ENCODE results near the gene MIGA2.
"Not testable (repeated sequence)": the region's sequence is repeated elsewhere in the genome, so short reads cannot be mapped to it uniquely, and the experiment has no call there.

MIGA2 gene

GRCh38 chr9:129035838-129036237 lies 588 bp upstream of the MIGA2 start:
- DNase-seq (ENCODE audit: low read depth, low spot score): not testable (repeated sequence)

GRCh38 chr9:129036923-129037766 lies 719 bp downstream of the MIGA2 start:
- no peak for DNase-seq (ENCODE audit: low read depth, low spot score)

- no peak for DNase-seq (ENCODE audit: low read depth, low spot score)
Observed at GRCh38 chr9:129037767-129038098, 1.3 kb downstream of the MIGA2 start.

GRCh38 chr9:129038109-129038852 lies 1.9 kb downstream of the MIGA2 start:
- DNase-seq (ENCODE audit: low read depth, low spot score): no peak

- no peak for DNase-seq (ENCODE audit: low read depth, low spot score)
Observed at GRCh38 chr9:129040113-129040643, 3.8 kb downstream of the MIGA2 start.

GRCh38 chr9:129042016-129042415 lies 5.6 kb downstream of the MIGA2 start:
- no peak for DNase-seq (ENCODE audit: low read depth, low spot score)

GRCh38 chr9:129052592-129052991 lies 16.2 kb downstream of the MIGA2 start:
- no peak for DNase-seq (ENCODE audit: low read depth, low spot score)

GRCh38 chr9:129053020-129053419 lies 16.6 kb downstream of the MIGA2 start:
- no peak for DNase-seq (ENCODE audit: low read depth, low spot score)

GRCh38 chr9:129054163-129054851 lies 17.9 kb downstream of the MIGA2 start:
- no peak for DNase-seq (ENCODE audit: low read depth, low spot score)

- DNase-seq (ENCODE audit: low read depth, low spot score): no peak
Observed at GRCh38 chr9:129058965-129059795, 22.8 kb downstream of the MIGA2 start.

- no peak for DNase-seq (ENCODE audit: low read depth, low spot score)
Observed at GRCh38 chr9:129059796-129060785, 23.7 kb downstream of the MIGA2 start.

GRCh38 chr9:129060991-129061390 lies 24.6 kb downstream of the MIGA2 start:
- DNase-seq (ENCODE audit: low read depth, low spot score): no peak

- DNase-seq (ENCODE audit: low read depth, low spot score): no peak
Observed at GRCh38 chr9:129063061-129063460, 26.6 kb downstream of the MIGA2 start.

- DNase-seq (ENCODE audit: low read depth, low spot score): no peak
Observed at GRCh38 chr9:129064499-129064908, 28.1 kb downstream of the MIGA2 start.

- no peak for DNase-seq (ENCODE audit: low read depth, low spot score)
Observed at GRCh38 chr9:129068110-129068509, 31.7 kb downstream of the MIGA2 start.

GRCh38 chr9:129068990-129069861 lies 32.8 kb downstream of the MIGA2 start:
- DNase-seq (ENCODE audit: low read depth, low spot score): no peak

- no peak for DNase-seq (ENCODE audit: low read depth, low spot score)
Observed at GRCh38 chr9:129069862-129070641, 33.6 kb downstream of the MIGA2 start.

Measured in iPS DF 19.7 (cell line).